GM21390 (cell line): ENCODE data around the gene FN3K.

Experiments used
- ATAC-seq: cut with Tn5 transposase; IDR thresholded peaks from one replicate; pipeline ENCODE4 v1.9.1; 2021; ENCODE audit not compliant: unreplicated experiment

FN3K gene

GRCh38 chr17:82793974-82794630 is 58.7 kb downstream of the FN3K start:
- ATAC-seq: no peak

GRCh38 chr17:82794781-82795482 is 59.5 kb downstream of the FN3K start:
- ATAC-seq: no peak

- ATAC-seq: no peak
These were observed 60.2 kb downstream of the FN3K start for GRCh38 chr17:82795615-82796014.

- no peak for ATAC-seq
These were observed 61.6 kb downstream of the FN3K start for GRCh38 chr17:82797061-82797460.

GRCh38 chr17:82798752-82799151 is 63.3 kb downstream of the FN3K start:
- ATAC-seq: no peak

- ATAC-seq: no peak
These were observed 64.2 kb downstream of the FN3K start for GRCh38 chr17:82799591-82799990.
